Measurements from ENCODE around the gene STAT3.

GRCh38 chr17:42407289-42407836 is 19.1 kb upstream of the STAT3 start:
- TF ChIP-seq CTCF (IDR thresholded peaks at IDR 0.05; ENCODE audit: borderline replicate concordance, extremely low read depth, low read length, poor library complexity, severe bottlenecking) (no peak), EZH2 (IDR thresholded peaks at IDR 0.05; ENCODE audit: borderline replicate concordance, low read depth, low read length, severe bottlenecking) (no peak)
